HEK293T (cell line): Measurements from ENCODE around the gene CSHL1.
"Not testable (repeated sequence)": the region's sequence is repeated elsewhere in the genome, so short reads cannot be mapped to it uniquely, and the experiment has no call there.

Experiments
- CTCF ChIA-PET: fragments of 350-600 bp; formaldehyde crosslinking; extraction: SDS; loops from one replicate; lab custom pipeline; 2021; ENCODE audit warnings: antibody characterized with exemption, inconsistent platforms; lab: Yijun Ruan, JAX
- POLR2A ChIA-PET: fragments of 350-600 bp; formaldehyde crosslinking; extraction: SDS; loops from one replicate; lab custom pipeline; 2020; ENCODE audit warnings: antibody characterized with exemption, inconsistent platforms; lab: Yijun Ruan, JAX
- DNase-seq: peaks from one replicate; pipeline ENCODE4 v3.0.0; 2012; ENCODE audit warnings: mixed read lengths; ENCODE audit errors: extremely low spot score
- ARNT ChIP-seq: fragments of 450-650 bp; IDR thresholded peaks from 2 replicates; pipeline ENCODE4 v1.6.1; 2017; ENCODE audit warnings: mild to moderate bottlenecking
- BHLHE40 ChIP-seq: fragments of 450-650 bp; IDR thresholded peaks from 2 replicates; pipeline ENCODE4 v1.6.1; 2016; ENCODE audit warnings: mild to moderate bottlenecking, moderate library complexity, borderline replicate concordance
- CTBP1 ChIP-seq: fragments of 450-650 bp; IDR thresholded peaks from 2 replicates; pipeline ENCODE4 v1.6.1; 2016; ENCODE audit warnings: borderline replicate concordance
- ELF4 ChIP-seq: fragments of 450-650 bp; IDR thresholded peaks from 2 replicates; pipeline ENCODE4 v1.6.1; 2017; ENCODE audit warnings: antibody characterized with exemption
- FOXA1 ChIP-seq: fragments of 450-650 bp; IDR thresholded peaks from 2 replicates; pipeline ENCODE4 v1.6.1; 2016; ENCODE audit warnings: mild to moderate bottlenecking
- FOXK2 ChIP-seq: fragments of 450-650 bp; IDR thresholded peaks from 2 replicates; pipeline ENCODE4 v1.6.1; 2016; ENCODE audit warnings: mild to moderate bottlenecking
- FOXM1 ChIP-seq: fragments of 450-650 bp; IDR thresholded peaks from 2 replicates; pipeline ENCODE4 v1.6.1; 2017; ENCODE audit warnings: mild to moderate bottlenecking, borderline replicate concordance
- HDGF ChIP-seq: fragments of 450-650 bp; IDR thresholded peaks from 2 replicates; pipeline ENCODE4 v1.6.1; 2017; ENCODE audit warnings: antibody characterized with exemption, borderline replicate concordance
- L3MBTL2 ChIP-seq: fragments of 450-650 bp; conservative IDR thresholded peaks from 2 replicates; pipeline ENCODE4 v1.6.1; 2016; ENCODE audit warnings: mild to moderate bottlenecking
- LEF1 ChIP-seq: fragments of 450-650 bp; IDR thresholded peaks from 2 replicates; pipeline ENCODE4 v1.6.1; 2017; ENCODE audit warnings: mild to moderate bottlenecking, borderline replicate concordance
- NFRKB ChIP-seq: fragments of 450-650 bp; IDR thresholded peaks from 2 replicates; pipeline ENCODE4 v1.6.1; 2016; ENCODE audit warnings: mild to moderate bottlenecking, moderate library complexity
- PKNOX1 ChIP-seq: fragments of 450-650 bp; IDR thresholded peaks from 2 replicates; pipeline ENCODE4 v1.6.1; 2016
- SP1 ChIP-seq: fragments of 450-650 bp; IDR thresholded peaks from 2 replicates; pipeline ENCODE4 v1.6.1; 2017
- SUZ12 ChIP-seq: fragments of 450-650 bp; IDR thresholded peaks from 2 replicates; pipeline ENCODE4 v1.6.1; 2016; ENCODE audit warnings: mild to moderate bottlenecking
- TARDBP ChIP-seq: fragments of 450-650 bp; IDR thresholded peaks from 2 replicates; pipeline ENCODE4 v1.6.1; 2016
- ZNF384 ChIP-seq: fragments of 450-650 bp; IDR thresholded peaks from 2 replicates; pipeline ENCODE4 v1.6.1; 2016

Gene CSHL1

GRCh38 chr17:63929860-63930766 lies 19.1 kb upstream of the CSHL1 start:
- ChIA-PET CTCF (interaction anchor here (0.8 to 2.9 kb wide), 3 partner anchors 11 to 203 kb away, joined by 3 to 17 read pairs (median 11); partner anchors contain the start of gene GH1), POLR2A (no interaction called here)
- TF ChIP-seq CTBP1 (no peak), PKNOX1 (no peak), SP1 (no peak), HDGF (no peak), SUZ12 (no peak)
- no peak for DNase-seq

GRCh38 chr17:63928966-63929695 lies 18.1 kb upstream of the CSHL1 start:
- DNase-seq, result no peak
- no peak for TF ChIP-seq SUZ12
- no peak for TF ChIP-seq ARNT
- no peak for TF ChIP-seq PKNOX1
- TF ChIP-seq NFRKB, result no peak
- TF ChIP-seq L3MBTL2, result no peak
- no peak for TF ChIP-seq TARDBP
- TF ChIP-seq HDGF, result no peak
- TF ChIP-seq FOXK2, result no peak
- no peak for TF ChIP-seq ZNF384
- no peak for TF ChIP-seq LEF1
- no peak for TF ChIP-seq SP1
- no peak for TF ChIP-seq FOXA1
- TF ChIP-seq ELF4, result no peak
- TF ChIP-seq FOXM1, result no peak
- no peak for TF ChIP-seq BHLHE40
- TF ChIP-seq CTBP1, result no peak
- ChIA-PET POLR2A (no interaction called here), CTCF (interaction anchor here (0.6 to 2.9 kb wide), 4 partner anchors 10 to 204 kb away, joined by 3 to 17 read pairs (median 7); partner anchors contain the start of gene GH1)

DNA sequence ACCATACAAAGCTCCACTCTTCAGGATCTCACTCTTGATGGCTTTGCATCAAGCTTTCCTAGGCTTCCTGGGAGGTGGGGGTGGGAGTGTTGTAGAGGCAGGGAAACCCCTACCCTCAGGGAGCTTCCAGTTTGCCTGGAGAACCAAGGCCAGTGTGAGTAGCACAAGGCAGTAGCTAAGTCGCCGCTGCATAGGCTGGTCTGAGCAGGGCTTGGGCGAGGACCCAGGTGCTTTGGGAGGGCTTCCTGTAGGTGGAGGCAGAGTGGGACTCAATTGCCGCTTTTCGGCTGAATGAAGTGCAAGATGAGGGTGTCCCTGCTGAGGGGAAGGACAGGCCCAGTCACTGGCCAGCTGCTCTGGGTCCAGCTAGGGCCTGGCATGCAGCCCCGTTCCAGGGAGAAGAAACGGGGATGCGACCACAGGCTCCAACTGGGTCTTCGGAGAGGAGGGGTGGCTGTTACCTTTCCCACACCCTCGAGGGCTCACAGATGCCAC lies 17.2 kb upstream of the CSHL1 start:
- no peak for DNase-seq
- CTCF ChIA-PET, result interaction anchor here (0.6 to 2.9 kb wide), 2 partner anchors 9 to 50 kb away, joined by 3 to 17 read pairs; partner anchors contain the start of gene GH1
- no peak for TF ChIP-seq NFRKB
- no peak for TF ChIP-seq TARDBP
- no peak for TF ChIP-seq PKNOX1
- POLR2A ChIA-PET, result no interaction called here

- DNase-seq, result no peak
- ChIA-PET POLR2A (no interaction called here), CTCF (interaction anchor here (2.9 kb wide), 1 partner anchor 8 kb away, joined by 17 read pairs; the partner anchor contains the start of gene GH1)
- TF ChIP-seq TARDBP (no peak), L3MBTL2 (no peak), SP1 (no peak), ELF4 (no peak), ZNF384 (no peak), NFRKB (no peak), FOXA1 (no peak)
Measured at GRCh38 chr17:63927464-63928171, 16.6 kb upstream of the CSHL1 start.

GRCh38 chr17:63926164-63926563 lies 15.1 kb upstream of the CSHL1 start:
- ChIA-PET CTCF (no interaction called here), POLR2A (no interaction called here)
- TF ChIP-seq FOXK2 (no peak), FOXA1 (no peak), BHLHE40 (no peak), TARDBP (no peak), FOXM1 (no peak), L3MBTL2 (no peak), CTBP1 (no peak), LEF1 (no peak), ELF4 (no peak), SUZ12 (no peak), NFRKB (no peak), ZNF384 (no peak), ARNT (no peak), HDGF (no peak), SP1 (no peak)
- DNase-seq, result no peak

GRCh38 chr17:63925615-63926014 lies 14.6 kb upstream of the CSHL1 start:
- TF ChIP-seq FOXM1 (no peak), ELF4 (no peak), L3MBTL2 (no peak), ARNT (no peak), SUZ12 (no peak), FOXK2 (no peak), HDGF (no peak), FOXA1 (no peak), TARDBP (no peak), CTBP1 (no peak), PKNOX1 (no peak), BHLHE40 (no peak), NFRKB (no peak), LEF1 (no peak)
- POLR2A ChIA-PET, result no interaction called here
- CTCF ChIA-PET, result no interaction called here
- DNase-seq, result no peak

DNA sequence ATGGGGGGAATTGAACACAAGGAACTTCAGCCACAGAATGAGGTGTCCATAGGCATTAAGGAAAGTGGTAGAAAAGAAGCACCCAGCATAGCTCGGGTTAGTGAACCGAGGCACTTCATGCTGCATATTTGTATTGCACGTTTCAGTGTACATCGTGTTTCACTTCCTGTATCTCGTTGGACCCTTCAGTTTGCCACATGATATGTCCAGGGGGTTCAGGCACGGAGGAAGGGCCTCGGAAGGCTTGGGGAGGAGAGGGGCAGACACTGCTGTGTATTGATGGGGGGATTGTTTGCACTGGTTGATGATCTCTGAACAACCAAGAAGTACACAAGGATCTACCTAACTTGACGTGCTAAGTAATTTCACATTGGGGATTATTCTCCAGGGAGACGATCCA lies 11.3 kb upstream of the CSHL1 start:
- CTCF ChIA-PET, result interaction anchor here (0.6 kb wide), 2 partner anchors 25 to 30 kb away, joined by 3 read pairs; no protein-coding TSS in a partner anchor
- POLR2A ChIA-PET, DNase-seq: not testable (repeated sequence)

GRCh38 chr17:63920779-63921178 lies 9.7 kb upstream of the CSHL1 start:
- CTCF ChIA-PET, result interaction anchor here (1.0 to 3.5 kb wide), 3 partner anchors 26 to 105 kb away, joined by 3 to 27 read pairs (median 14); no protein-coding TSS in a partner anchor
- DNase-seq, POLR2A ChIA-PET: not testable (repeated sequence)
